Skeletal muscle satellite cell (primary cell): Measurements from ENCODE around the gene NPY4R.
"Not testable (repeated sequence)": the region's sequence is repeated elsewhere in the genome, so short reads cannot be mapped to it uniquely, and the experiment has no call there.

Experiments
- H3K27me3 ChIP-seq: 2 replicates; pipeline ENCODE4 v1.7.0; 2013; ENCODE audit warnings: low read length; ENCODE audit not compliant: control insufficient read depth, insufficient read depth
- H3K36me3 ChIP-seq: 2 replicates; pipeline ENCODE4 v1.7.0; 2013; ENCODE audit warnings: mild to moderate bottlenecking, control low read depth, low read length; ENCODE audit not compliant: insufficient read depth
- H3K4me1 ChIP-seq: 2 replicates; pipeline ENCODE4 v1.7.0; 2013; ENCODE audit warnings: low read length; ENCODE audit not compliant: control insufficient read depth, insufficient read depth
- H3K4me2 ChIP-seq: 2 replicates; pipeline ENCODE4 v1.7.0; 2013; ENCODE audit warnings: mild to moderate bottlenecking, low read length
- H3K4me3 ChIP-seq: 2 replicates; pipeline ENCODE4 v1.7.0; 2013; ENCODE audit warnings: low read length
- H3K9ac ChIP-seq: 2 replicates; pipeline ENCODE4 v1.7.0; 2013; ENCODE audit warnings: mild to moderate bottlenecking, low read depth, low read length, moderate library complexity
- H3K9me3 ChIP-seq: replicated peaks from 2 replicates; pipeline ENCODE4 v1.7.0; 2013; ENCODE audit warnings: mild to moderate bottlenecking, control low read depth, low read length

The NPY4R gene

GRCh38 chr10:46450829-46451228, 14.9 kb downstream of the NPY4R start:
- H3K4me1 ChIP-seq, H3K9me3 ChIP-seq, H3K36me3 ChIP-seq, H3K9ac ChIP-seq, H3K4me2 ChIP-seq, H3K4me3 ChIP-seq, H3K27me3 ChIP-seq: not testable (repeated sequence)

GRCh38 chr10:46447439-46447838, 18.3 kb downstream of the NPY4R start:
- H3K4me3 ChIP-seq, H3K4me1 ChIP-seq, H3K9ac ChIP-seq, H3K4me2 ChIP-seq, H3K9me3 ChIP-seq, H3K27me3 ChIP-seq, H3K36me3 ChIP-seq: not testable (repeated sequence)

GRCh38 chr10:46445389-46446122, 20.2 kb downstream of the NPY4R start:
- H3K9ac ChIP-seq, H3K9me3 ChIP-seq, H3K36me3 ChIP-seq, H3K27me3 ChIP-seq, H3K4me1 ChIP-seq, H3K4me3 ChIP-seq, H3K4me2 ChIP-seq: not testable (repeated sequence)

GRCh38 chr10:46443422-46443821, 22.3 kb downstream of the NPY4R start:
- not testable (repeated sequence) for H3K4me3 ChIP-seq, H3K9me3 ChIP-seq, H3K4me1 ChIP-seq, H3K9ac ChIP-seq, H3K27me3 ChIP-seq, H3K36me3 ChIP-seq, H3K4me2 ChIP-seq

- H3K36me3 ChIP-seq, H3K9ac ChIP-seq, H3K4me2 ChIP-seq, H3K4me1 ChIP-seq, H3K4me3 ChIP-seq, H3K27me3 ChIP-seq, H3K9me3 ChIP-seq: not testable (repeated sequence)
Observed at GRCh38 chr10:46442706-46443275, 23.0 kb downstream of the NPY4R start.

- H3K27me3 ChIP-seq, H3K9me3 ChIP-seq, H3K36me3 ChIP-seq, H3K4me2 ChIP-seq, H3K9ac ChIP-seq, H3K4me3 ChIP-seq, H3K4me1 ChIP-seq: not testable (repeated sequence)
Observed at GRCh38 chr10:46441837-46442278, 23.9 kb downstream of the NPY4R start.

- not testable (repeated sequence) for H3K9ac ChIP-seq, H3K4me3 ChIP-seq, H3K4me1 ChIP-seq, H3K9me3 ChIP-seq, H3K36me3 ChIP-seq, H3K4me2 ChIP-seq, H3K27me3 ChIP-seq
Observed at GRCh38 chr10:46440942-46441341, 24.8 kb downstream of the NPY4R start.

GRCh38 chr10:46423550-46423949, 42.2 kb downstream of the NPY4R start:
- H3K36me3 ChIP-seq, H3K9ac ChIP-seq, H3K9me3 ChIP-seq, H3K27me3 ChIP-seq, H3K4me1 ChIP-seq, H3K4me2 ChIP-seq, H3K4me3 ChIP-seq: not testable (repeated sequence)

- H3K36me3 ChIP-seq, H3K4me2 ChIP-seq, H3K27me3 ChIP-seq, H3K4me1 ChIP-seq, H3K9ac ChIP-seq, H3K4me3 ChIP-seq, H3K9me3 ChIP-seq: not testable (repeated sequence)
Observed at GRCh38 chr10:46419570-46420379, 46.0 kb downstream of the NPY4R start.

GRCh38 chr10:46418283-46418682, 47.5 kb downstream of the NPY4R start:
- H3K4me2 ChIP-seq, H3K9me3 ChIP-seq, H3K4me3 ChIP-seq, H3K36me3 ChIP-seq, H3K4me1 ChIP-seq, H3K9ac ChIP-seq, H3K27me3 ChIP-seq: not testable (repeated sequence)

- H3K36me3 ChIP-seq, H3K4me2 ChIP-seq, H3K9ac ChIP-seq, H3K27me3 ChIP-seq, H3K4me1 ChIP-seq, H3K9me3 ChIP-seq, H3K4me3 ChIP-seq: not testable (repeated sequence)
Observed at GRCh38 chr10:46415291-46415690, 50.5 kb downstream of the NPY4R start.

- H3K36me3 ChIP-seq, H3K4me2 ChIP-seq, H3K4me1 ChIP-seq, H3K9ac ChIP-seq, H3K4me3 ChIP-seq, H3K27me3 ChIP-seq, H3K9me3 ChIP-seq: not testable (repeated sequence)
Observed at GRCh38 chr10:46412665-46413064, 53.1 kb downstream of the NPY4R start.
